GM12878 (cell line): Measurements from ENCODE around the gene PCSK1N. TPM values are rescaled to one million over a fixed set of nuclear protein-coding genes. Genes with fewer than 3 reads are reported as not detected.

Experiments
- ATAC-seq: fragments of 200-7000 bp; cut with Tn5 transposase; 3 replicates; pipeline ENCODE4 v1.9.1; 2020; ENCODE audit warnings: mild to moderate bottlenecking, moderate library complexity
- BruUV-seq: library from RNA; stranded (reverse); fragments of 400-500 nt; replicated peaks from 2 replicates; lab custom pipeline; 2021; lab: Mats Ljungman, UMichigan
- CTCF ChIA-PET: fragments of 300-600 bp; sonication (Branson Sonifier 250); formaldehyde crosslinking; extraction: SDS; loops from one replicate; lab custom pipeline; 2021; ENCODE audit warnings: inconsistent platforms; lab: Yijun Ruan, JAX
- POLR2A ChIA-PET: fragments of 350-600 bp; formaldehyde crosslinking; extraction: SDS; loops from one replicate; lab custom pipeline; 2021; ENCODE audit warnings: inconsistent platforms; lab: Charles Lee
- RAD21 ChIA-PET: fragments of 300-600 bp; sonication (Branson Sonifier 250); formaldehyde crosslinking; loops from one replicate; lab custom pipeline; 2023; ENCODE audit warnings: antibody characterized with exemption; ENCODE audit not compliant: unreplicated experiment; lab: Charles Lee
- SMC1A ChIA-PET: fragments of 300-600 bp; sonication (Branson Sonifier 250); formaldehyde crosslinking; loops from one replicate; lab custom pipeline; 2023; ENCODE audit not compliant: unreplicated experiment, uncharacterized antibody; lab: Charles Lee
- DNase-seq: peaks from one replicate; pipeline ENCODE4 v3.0.0-alpha.2; 2011; ENCODE audit warnings: low read depth, low spot score
- FAIRE-seq: peaks from 3 replicates; lab custom pipeline; 2011; peaks lifted over from hg19 to GRCh38; lab: Jason Lieb, UNC
- H2AFZ ChIP-seq: 2 replicates; pipeline ENCODE4 v1.6.0; 2011; ENCODE audit warnings: low read depth, low read length, control low read depth; ENCODE audit not compliant: control insufficient read depth
- H3K27ac ChIP-seq: 2 replicates; pipeline ENCODE4 v1.5.1; 2011; ENCODE audit warnings: control low read depth; ENCODE audit not compliant: control insufficient read depth, insufficient read depth
- H3K27me3 ChIP-seq, 2 experiments: replicated peaks in 1 of 2; 2 replicates each; pipeline versions ENCODE4 v1.6.0 to v1.6.1; 2011; ENCODE audit warnings: low read length in 1 of 2; ENCODE audit not compliant: control insufficient read depth in 2 of 2, insufficient read depth in 2 of 2
- H3K36me3 ChIP-seq, 2 experiments: 2 replicates each; pipeline ENCODE4 v1.5.1; 2011; ENCODE audit warnings: low read length in 1 of 2; ENCODE audit not compliant: control insufficient read depth in 2 of 2, insufficient read depth in 2 of 2
- H3K4me1 ChIP-seq: 2 replicates; pipeline ENCODE4 v1.6.1; 2011; ENCODE audit warnings: mild to moderate bottlenecking, low read length, moderate library complexity, mixed read lengths; ENCODE audit not compliant: control insufficient read depth, insufficient read depth
- H3K4me2 ChIP-seq: 2 replicates; pipeline ENCODE4 v1.6.0; 2011; ENCODE audit warnings: control low read depth; ENCODE audit not compliant: control insufficient read depth, insufficient read depth
- H3K4me3 ChIP-seq: fragments of 200-600 bp; sonication (generic); 2 replicates; pipeline ENCODE4 v1.5.1; 2016
- H3K79me2 ChIP-seq: 2 replicates; pipeline ENCODE4 v1.6.0; 2011; ENCODE audit warnings: low read length; ENCODE audit not compliant: control insufficient read depth, insufficient read depth
- H3K9ac ChIP-seq: 2 replicates; pipeline ENCODE4 v1.8.0; 2011; ENCODE audit warnings: low read length, control low read depth, mixed read lengths; ENCODE audit not compliant: control insufficient read depth, insufficient read depth
- H3K9me3 ChIP-seq: replicated peaks from 3 replicates; pipeline ENCODE4 v1.5.1; 2011; ENCODE audit warnings: mild to moderate bottlenecking, low read length; ENCODE audit not compliant: control insufficient read depth, insufficient read depth
- H4K20me1 ChIP-seq: 2 replicates; pipeline ENCODE4 v1.6.0; 2011; ENCODE audit not compliant: control insufficient read depth, insufficient read depth
- CBX3 ChIP-seq: fragments of 200-600 bp; sonication (generic); IDR thresholded peaks from 2 replicates; pipeline ENCODE4 v1.6.1; 2016; ENCODE audit warnings: low read depth, borderline replicate concordance
- EP300 ChIP-seq, 2 experiments: fragments of 150-350 bp in 1 of 2; IDR thresholded peaks; 2 replicates each; pipeline ENCODE4 v1.6.1; 2011 to 2012; ENCODE audit warnings: low read depth in 2 of 2, low read length in 2 of 2, borderline replicate concordance in 1 of 2, improper control_type of control experiment in 1 of 2, inconsistent platforms in 1 of 2; ENCODE audit not compliant: control insufficient read depth in 1 of 2
- GABPA ChIP-seq: IDR thresholded peaks from 2 replicates; pipeline ENCODE4 v1.6.1; 2014; ENCODE audit warnings: antibody characterized with exemption, low read depth, mild to moderate bottlenecking, inconsistent platforms
- GATAD2B ChIP-seq: fragments of 450-650 bp; conservative IDR thresholded peaks from 2 replicates; pipeline ENCODE4 v1.6.1; 2017; ENCODE audit warnings: low read depth, mild to moderate bottlenecking, moderate library complexity
- IRF4 ChIP-seq: IDR thresholded peaks from 2 replicates; pipeline ENCODE4 v1.6.1; 2011; ENCODE audit warnings: low read depth, low read length
- NFYA ChIP-seq: IDR thresholded peaks from 2 replicates; pipeline ENCODE4 v1.6.1; 2011; ENCODE audit warnings: low read depth, mild to moderate bottlenecking, low read length, improper control_type of control experiment, borderline replicate concordance
- POLR2A ChIP-seq: IDR thresholded peaks from 2 replicates; pipeline ENCODE4 v1.6.1; 2011; ENCODE audit warnings: low read depth, mild to moderate bottlenecking, low read length
- PRDM15 ChIP-seq: fragments of 450-650 bp; formaldehyde crosslinking; IDR thresholded peaks from 2 replicates; pipeline ENCODE4 v1.4.0; 2020; ENCODE audit warnings: mild to moderate bottlenecking, moderate library complexity
- SKIL ChIP-seq: fragments of 450-650 bp; IDR thresholded peaks from 2 replicates; pipeline ENCODE4 v1.6.1; 2017; ENCODE audit warnings: mild to moderate bottlenecking, low read depth, inconsistent platforms; ENCODE audit not compliant: poor library complexity, severe bottlenecking
- USF1 ChIP-seq: IDR thresholded peaks from 2 replicates; pipeline ENCODE4 v1.6.1; 2011; ENCODE audit warnings: borderline replicate concordance, low read depth, mild to moderate bottlenecking, moderate library complexity, mixed read lengths, low read length; ENCODE audit not compliant: insufficient read depth; ENCODE audit errors: extremely low read length
- WGBS: methylation state at CpG from one replicate; pipeline ENCODE4 v1.1.6; 2016; ENCODE audit warnings: low lambda C conversion rate; ENCODE audit not compliant: insufficient replicate concordance, insufficient coverage; ENCODE audit errors: missing lambda C conversion rate; 5-methylcytosine and 5-hydroxymethylcytosine counted together
- in situ Hi-C: fragments of 300-500 bp; cut with MboI; formaldehyde crosslinking; loops from 9 replicates; pipeline ENCODE4 v1.14.3; 2018; ENCODE audit warnings: mixed read lengths
- intact Hi-C: fragments of 100-400 bp; cut with micrococcal nuclease; formaldehyde crosslinking; loops from one replicate; pipeline ENCODE4 v1.14.2; 2022; ENCODE audit not compliant: unreplicated experiment
- polyA plus RNA-seq, 11 experiments: library from polyadenylated mRNA; depleted of rRNA in 4 of 11; unstranded in 6 of 11; stranded (reverse) in 5 of 11; fragments of >200 nt; fragmentation: Nextera tagmentation in 4 of 11; fragmentation: Illumina TruSeq in 1 of 11; extraction: Ambion mirVana in 4 of 11; extraction: Trizol in 1 of 11; gene quantifications; 1 replicate in 1 of 11; 2 replicates in 10 of 11; pipeline versions ENCODE4 v1.2.1 to v1.2.3, GENCODE V29; 2011 to 2016; ENCODE audit warnings: inconsistent platforms in 2 of 11, missing spikeins in 2 of 11, low read depth in 1 of 11
- total RNA-seq, 4 experiments: library from RNA; depleted of rRNA in 3 of 4; stranded (reverse); fragments of >200 nt in 3 of 4; fragmentation: Illumina TruSeq in 1 of 4; extraction: Trizol in 1 of 4; gene quantifications; 2 replicates each; pipeline versions ENCODE4 v1.2.1 to v1.2.3, GENCODE V29; 2013 to 2021

PCSK1N gene
- total and polyA plus RNA-seq, 10 of the 15 experiments (the other 5 are each of a cell fraction or from before 2014, with no cell fraction given): 0.19 TPM; not detected in 9

- Histone ChIP-seq H2AFZ (no peak overlapping the region), H3K4me2 (no peak overlapping the region), H3K36me3 (no peaks in the 10 kb centered on the region), H3K9ac (no peak overlapping the region), H3K27me3 (no peaks in the 10 kb centered on the region), H3K4me1 (no peaks in the 10 kb centered on the region), H3K4me3 (no peak overlapping the region), H4K20me1 (no peaks in the 10 kb centered on the region), H3K27ac (no peak overlapping the region), H3K9me3 (no peaks in the 10 kb centered on the region; the same call in 2 of the 3 replicates), H3K79me2 (no peaks in the 10 kb centered on the region)
- no TSS peak for BruUV-seq
- TF ChIP-seq GATAD2B (no peak), POLR2A (no peak)
- DNase-seq (no peak), ATAC-seq (no peak), FAIRE-seq (no peak)
- CTCF ChIA-PET: no interaction called here
- SMC1A ChIA-PET: no interaction called here
- POLR2A ChIA-PET: no interaction called here
- 10% methylated on average over 7 of the region's 7 CpGs for WGBS
- RAD21 ChIA-PET: no interaction called here
- in situ Hi-C loops: loop anchor here (25.0 kb wide), 1 partner anchor 1009 kb away; no protein-coding TSS in a partner anchor
- intact Hi-C loops: no loop called here
These were observed 17.4 kb upstream of the PCSK1N start for GRCh38 chrX:48852857-48853256.

- ATAC-seq (no peak), DNase-seq (no peak), FAIRE-seq (no peak)
- WGBS: 0% methylated on average over 1 of the region's 1 CpG
- H3K4me2 ChIP-seq: no peak overlapping the region
- intact Hi-C loops: no loop called here
- ChIA-PET SMC1A (interaction anchor here (1.0 kb wide), 1 partner anchor 71 kb away, joined by 3 read pairs; no protein-coding TSS in a partner anchor), CTCF (no interaction called here), RAD21 (no interaction called here), POLR2A (no interaction called here)
- no peaks in the 10 kb centered on the region for H3K36me3 ChIP-seq
- no peaks in the 10 kb centered on the region for H3K4me1 ChIP-seq
- no peaks in the 10 kb centered on the region for H4K20me1 ChIP-seq
- H3K9ac ChIP-seq: no peak overlapping the region
- no peaks in the 10 kb centered on the region for H3K27me3 ChIP-seq
- in situ Hi-C loops: no loop called here
- no peaks in the 10 kb centered on the region; the same call in 2 of the 3 replicates for H3K9me3 ChIP-seq
- no TSS peak for BruUV-seq
- no peak overlapping the region for H3K27ac ChIP-seq
- H2AFZ ChIP-seq: no peak overlapping the region
- no peak overlapping the region for H3K4me3 ChIP-seq
- no peaks in the 10 kb centered on the region for H3K79me2 ChIP-seq
- TF ChIP-seq EP300 (IDR thresholded peaks at IDR 0.05; ENCODE audit: borderline replicate concordance in 1 of 2, control insufficient read depth in 1 of 2, low read depth in 2 of 2, low read length in 2 of 2) (no peak), SKIL (no peak), IRF4 (no peak), USF1 (no peak), PRDM15 (CRISPR knock-in tag) (no peak), NFYA (no peak), GABPA (no peak), CBX3 (no peak)
These were observed 13.4 kb upstream of the PCSK1N start for GRCh38 chrX:48848847-48849246.
